Glomerular visceral epithelial cell (primary cell): ENCODE measurements around the gene FMN2.

ENCODE experiments used
- DNase-seq: peaks from one replicate; pipeline ENCODE4 v3.0.0-alpha.2; 2016; ENCODE audit errors: extremely low spot score

Gene FMN2

DNA sequence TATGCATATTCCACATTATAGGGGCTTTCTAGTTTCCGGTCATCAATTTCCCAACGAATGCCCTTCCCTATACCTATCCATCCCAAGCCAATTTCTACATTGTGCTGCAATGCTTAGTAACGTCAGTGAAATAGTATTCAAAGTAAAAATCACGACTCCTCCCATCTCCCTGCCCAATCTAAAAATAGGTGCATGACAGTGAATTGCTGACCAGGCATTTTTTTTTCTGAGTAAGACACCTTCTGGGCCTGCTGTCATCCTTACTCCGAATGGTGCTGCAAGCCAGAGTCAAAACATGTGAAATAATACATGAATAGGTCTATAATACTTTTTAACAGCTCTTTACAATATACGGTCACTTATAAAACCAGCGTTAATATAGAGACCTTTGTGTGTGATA, 400.1 kb downstream of the FMN2 start:
- DNase-seq, result no peak

DNA sequence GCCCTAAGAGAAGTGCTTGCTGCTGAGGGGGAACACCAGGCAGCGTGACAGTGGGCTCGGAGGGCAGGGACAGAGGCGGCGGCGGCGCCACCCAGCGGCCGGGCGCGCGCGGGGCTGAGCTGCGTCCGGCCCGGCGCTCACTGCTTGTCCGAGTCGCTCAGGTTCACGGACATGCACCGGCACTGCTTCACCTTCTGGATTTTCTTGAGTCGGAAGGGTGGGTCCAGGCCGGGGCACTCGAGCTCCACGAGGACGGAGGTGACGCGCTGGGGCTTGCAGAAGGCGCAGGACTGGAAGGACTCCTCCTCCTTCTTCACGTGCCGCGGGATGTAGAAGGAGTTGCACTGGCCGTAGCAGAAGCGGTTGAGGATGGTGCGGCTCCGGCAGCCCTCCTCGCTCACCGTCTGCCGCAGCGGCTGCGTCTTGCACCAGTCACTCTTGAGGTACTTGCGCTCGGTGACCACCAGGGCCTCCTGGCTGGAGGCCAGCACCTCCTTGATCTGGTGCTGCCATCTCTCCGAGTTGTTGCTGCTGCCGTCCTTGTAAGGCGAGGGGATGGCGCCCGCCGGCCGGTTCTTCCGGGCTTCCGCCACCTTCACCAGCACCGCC, 401.3 kb downstream of the FMN2 start:
- DNase-seq, result no peak

DNA sequence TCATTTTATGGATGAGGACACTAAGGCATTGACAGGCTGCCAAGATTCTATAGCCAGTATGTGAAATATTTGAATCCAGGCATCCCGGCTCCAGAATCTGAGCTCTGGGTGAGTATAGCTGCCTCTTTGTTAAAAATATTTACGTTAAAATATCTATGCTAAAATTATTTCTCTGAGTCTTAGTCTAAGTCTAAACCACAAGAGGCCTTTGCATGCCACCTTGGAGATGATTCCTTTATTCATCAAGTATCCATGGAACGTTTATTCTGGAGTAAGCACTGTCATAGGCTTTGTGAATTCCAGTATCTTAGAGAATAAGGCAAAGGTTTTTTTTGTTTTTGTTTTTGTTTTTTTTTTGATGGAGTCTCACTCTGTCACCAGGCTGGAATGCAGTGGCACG, 403.9 kb downstream of the FMN2 start:
- DNase-seq, result no peak

DNA sequence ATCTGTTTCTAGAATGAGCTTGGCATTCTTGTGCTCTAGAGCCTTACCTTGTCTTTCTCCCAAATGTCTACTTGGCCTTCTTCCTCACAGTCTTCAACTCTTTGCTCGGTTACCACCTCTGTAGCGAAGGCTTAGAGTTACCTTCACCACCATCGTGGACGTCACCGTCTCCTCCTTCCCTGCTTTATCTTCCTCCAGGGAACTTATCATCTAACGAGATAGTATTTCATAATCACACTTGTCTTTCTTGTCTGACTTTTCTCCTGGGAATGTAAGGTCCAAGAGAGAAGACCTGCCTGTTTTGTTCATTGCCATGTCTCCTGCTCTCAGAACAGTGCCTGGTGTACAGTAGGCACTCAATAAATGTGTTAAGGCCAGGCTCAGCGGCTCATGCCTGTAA, 404.7 kb downstream of the FMN2 start:
- no peak for DNase-seq

DNA sequence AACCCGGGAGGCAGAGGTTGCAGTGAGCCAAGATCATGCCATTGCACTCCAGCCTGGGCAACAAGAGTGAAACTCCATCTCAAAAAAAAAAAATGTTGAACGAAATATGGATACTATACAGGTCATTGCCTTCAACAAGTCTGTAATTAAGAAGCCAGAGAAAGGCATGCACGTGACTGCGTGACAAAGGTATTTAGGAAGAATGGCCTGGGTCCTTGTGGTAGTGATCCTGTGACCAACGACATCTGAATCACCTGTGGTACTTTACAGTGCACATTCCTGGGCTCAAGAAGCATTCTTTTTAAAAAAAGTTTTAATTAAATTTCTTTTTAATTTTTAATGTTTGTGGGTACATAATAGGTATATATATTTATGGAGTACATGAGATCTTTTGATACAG, 405.3 kb downstream of the FMN2 start:
- peak; percentile 37 for DNase-seq

DNA sequence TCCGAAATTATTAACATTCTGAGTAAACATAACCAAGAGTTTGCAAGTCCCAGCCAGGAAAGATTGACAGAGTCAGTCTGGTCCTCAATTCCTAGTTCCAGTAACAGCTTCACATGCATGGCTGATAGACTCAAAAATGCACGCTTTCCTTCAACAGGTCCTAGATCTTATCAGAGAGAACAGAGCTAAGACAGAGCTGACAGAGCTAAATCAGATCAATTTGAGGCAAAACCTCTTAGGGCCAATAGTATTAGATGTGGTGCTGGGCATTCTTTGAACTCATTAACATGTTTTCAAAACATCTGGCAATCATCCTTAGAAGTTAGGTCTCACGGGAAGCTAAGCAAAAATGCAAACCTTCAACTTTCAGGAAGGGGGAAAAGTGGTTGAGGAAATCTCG, 406.2 kb downstream of the FMN2 start:
- DNase-seq, result no peak

DNA sequence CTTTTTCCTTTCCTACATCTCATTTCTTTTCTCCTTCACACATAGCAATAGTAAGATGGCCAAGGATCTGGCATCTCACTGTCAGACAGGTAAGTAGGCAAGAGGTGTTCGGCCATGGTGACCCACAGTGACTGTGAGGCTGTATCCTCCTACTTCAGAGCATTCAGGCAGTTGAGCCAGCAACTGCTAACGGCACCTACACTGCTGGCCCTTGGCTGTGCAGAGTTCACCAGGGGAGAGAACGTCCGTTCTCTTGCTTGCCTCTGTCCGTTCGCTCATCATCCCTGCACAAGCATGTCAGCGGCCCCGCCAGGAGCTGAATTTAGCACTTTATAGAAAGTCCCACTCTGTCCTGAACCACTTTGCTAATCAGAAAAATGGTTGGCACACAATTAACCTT, 406.7 kb downstream of the FMN2 start:
- no peak for DNase-seq

DNA sequence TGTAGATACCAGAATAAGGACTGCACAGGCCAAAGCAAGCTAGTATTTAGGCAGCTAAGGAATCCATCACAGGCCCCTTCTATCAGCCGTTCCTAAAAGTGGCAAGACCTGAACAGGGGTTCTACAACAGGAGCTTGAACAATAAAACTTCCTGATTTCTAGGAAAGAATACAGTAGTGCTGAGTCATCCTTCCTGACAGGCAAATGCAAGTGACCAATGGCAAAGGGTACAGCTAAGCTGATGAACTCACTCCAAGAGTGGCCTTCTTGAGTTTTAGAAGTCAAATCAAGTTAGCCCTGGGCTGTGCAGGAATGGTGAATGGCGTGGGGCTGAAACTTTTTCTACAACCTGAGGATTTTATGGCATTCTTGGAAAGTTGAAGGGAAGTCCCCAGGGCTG, 407.3 kb downstream of the FMN2 start:
- DNase-seq, result peak; percentile 17

DNA sequence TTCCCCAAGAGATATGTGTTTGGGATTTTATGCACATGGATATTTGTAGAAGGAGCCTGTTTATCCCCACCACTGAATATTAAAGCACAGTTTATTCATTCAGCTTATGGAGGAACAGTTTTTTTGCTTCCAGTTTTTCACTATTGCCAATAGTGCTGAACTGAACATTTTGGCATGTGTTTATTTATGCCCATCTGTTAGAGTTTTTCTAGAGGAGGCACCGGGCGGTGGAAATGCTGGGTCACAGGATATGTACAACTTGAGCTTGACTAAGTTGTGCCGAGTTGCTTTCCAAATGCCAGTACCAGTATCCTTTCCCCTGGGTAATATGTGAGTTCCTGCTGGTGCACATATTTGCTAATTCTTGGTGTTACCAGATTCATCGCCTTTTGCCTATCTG, 409.0 kb downstream of the FMN2 start:
- DNase-seq, result no peak

DNA sequence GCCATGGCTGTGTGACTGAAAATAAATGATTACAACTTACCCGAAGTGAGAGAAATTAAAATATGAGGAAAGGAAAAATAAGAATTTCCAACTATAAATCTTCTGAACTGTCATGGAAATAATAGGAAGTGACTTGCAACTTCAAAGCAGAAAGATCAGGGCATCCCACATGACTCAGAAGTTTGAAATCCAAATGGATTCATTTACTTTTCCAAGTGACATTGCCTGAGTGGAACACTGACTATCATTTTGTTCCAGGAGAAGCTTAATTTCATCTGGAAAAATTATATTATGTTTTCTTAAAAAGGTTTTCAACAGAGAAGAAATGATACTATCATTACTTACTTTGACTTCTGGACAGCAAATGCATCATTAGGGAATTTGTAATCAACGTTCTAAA, 409.4 kb downstream of the FMN2 start:
- DNase-seq, result peak; percentile 22

DNA sequence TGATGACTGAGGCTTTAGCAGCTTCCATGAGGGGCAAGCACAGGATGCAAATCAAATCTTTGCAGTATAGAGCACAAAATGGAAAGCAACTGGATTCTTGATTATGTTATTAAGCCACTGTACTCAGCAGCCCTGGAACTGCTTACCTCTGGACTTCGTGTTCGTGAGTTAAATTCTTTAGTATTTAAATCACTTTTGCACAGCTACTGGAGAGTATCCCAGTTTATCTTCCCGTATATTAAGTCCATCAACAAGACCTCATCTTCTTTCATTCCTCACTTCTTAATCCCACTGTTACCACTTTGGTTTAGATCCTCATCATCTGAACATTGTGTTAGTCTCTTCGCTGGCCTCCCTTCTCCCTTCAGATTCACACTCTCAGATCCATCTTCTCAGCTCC, 411.4 kb downstream of the FMN2 start:
- DNase-seq, result no peak

DNA sequence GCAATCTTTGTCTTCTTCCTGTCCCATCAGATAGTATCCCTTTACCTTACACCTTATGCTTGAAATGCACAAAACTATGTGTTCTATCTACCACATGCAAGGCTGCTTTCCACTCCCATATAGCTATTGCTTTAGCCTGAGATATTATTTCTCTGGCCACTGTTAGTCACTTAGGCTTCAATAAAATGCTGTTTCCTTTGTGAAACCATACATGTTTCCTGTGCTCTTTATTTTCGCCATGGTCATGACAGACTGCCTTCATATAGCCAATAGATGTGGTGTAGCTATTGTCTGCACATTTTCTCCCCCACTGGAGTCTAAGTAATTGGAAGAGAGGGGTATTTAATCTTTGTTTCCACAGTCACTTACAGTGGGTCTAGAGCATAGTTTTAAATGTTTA, 411.9 kb downstream of the FMN2 start:
- no peak for DNase-seq

DNA sequence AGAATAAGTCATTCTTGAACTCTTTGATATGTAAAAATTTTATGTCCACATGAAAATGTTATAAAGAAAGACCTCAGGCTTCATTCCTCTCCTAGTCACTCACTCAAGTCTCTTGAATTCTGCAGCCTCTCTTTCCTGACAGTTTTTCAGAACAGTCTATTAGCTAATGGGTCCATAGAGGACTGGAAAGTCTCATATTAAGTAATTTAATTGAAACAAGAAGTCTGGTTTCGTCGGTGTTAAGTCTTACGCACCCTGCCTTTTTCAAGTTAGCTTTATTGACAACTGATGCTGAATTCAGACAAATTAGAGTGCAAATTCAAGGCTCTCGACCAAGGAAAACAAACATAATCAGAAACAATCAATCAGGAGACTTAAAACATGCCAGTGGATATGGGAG, 414.5 kb downstream of the FMN2 start:
- DNase-seq, result no peak

DNA sequence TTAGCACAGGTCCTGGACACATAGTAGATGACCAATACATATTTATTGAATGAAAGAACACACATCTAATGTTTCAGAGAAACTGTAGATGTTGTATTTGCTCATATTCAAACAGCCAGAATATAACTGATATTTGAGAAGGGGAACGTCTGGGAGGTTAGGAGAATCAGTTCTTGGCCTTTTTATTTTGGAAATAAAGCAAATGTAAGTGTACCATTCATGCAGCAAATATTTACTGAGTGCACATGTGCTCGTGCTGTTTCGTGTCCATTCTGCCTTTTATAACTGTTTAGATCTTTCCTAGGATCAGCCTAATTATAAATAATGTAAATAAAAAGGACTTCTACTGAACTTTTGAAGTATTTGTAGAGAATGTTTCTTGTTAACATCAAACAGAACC, 416.5 kb downstream of the FMN2 start:
- DNase-seq, result no peak

DNA sequence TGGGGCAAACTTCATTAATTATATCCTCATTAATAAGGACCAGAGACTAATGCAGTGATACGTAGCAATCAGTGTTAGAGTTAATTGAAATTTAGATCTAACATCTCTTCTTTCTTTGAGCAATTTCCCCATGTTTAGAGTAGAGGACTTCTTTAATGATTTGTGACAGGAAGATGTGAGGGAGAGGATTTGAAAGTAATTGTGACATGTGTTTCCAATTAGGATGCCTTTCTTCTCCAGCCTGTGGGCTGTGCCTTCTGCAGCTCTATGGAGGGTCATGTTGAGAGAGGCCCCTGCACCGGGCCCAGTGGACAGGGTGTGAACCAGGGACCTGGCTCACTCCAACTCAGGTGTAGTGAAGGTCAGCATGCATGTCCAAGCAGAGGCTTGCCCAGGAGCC, 417.3 kb downstream of the FMN2 start:
- DNase-seq, result no peak

DNA sequence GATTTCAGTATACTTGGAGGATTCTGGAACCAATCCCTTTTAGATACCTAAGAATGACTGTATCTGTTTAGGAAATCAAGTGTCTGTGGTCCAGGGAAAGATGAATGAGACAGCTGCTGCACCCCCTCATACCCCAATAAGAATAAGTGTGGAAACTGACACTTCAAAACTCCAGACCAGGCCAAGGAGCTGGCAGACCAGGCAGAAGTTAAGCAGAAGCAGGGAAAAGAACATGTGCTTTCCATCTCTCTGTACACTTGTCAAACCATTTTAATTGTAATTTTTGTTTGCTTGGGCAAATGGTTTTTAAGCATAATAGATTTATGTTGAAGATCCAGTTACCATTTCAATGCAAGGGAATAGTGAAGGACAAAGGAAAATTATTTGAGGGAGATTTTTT, 420.1 kb downstream of the FMN2 start:
- DNase-seq, result no peak

DNA sequence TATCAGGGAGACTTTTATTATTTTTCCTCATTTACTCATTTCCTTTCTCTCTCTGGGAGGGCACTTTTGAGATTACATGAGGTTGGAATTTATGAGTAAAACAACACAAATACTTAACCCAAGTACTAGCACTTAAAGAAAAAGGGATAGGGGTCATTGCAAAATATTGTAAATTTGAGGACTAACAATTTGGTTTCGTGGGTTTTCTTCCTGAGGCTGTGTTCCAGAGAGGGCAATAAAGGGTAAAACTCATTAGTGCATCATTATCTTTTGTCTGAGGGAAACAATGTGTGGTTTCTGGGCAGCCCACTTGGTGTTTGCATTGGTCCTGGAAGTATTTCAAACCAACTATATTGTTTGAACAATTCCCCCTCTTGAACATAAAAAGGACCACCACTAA, 423.8 kb downstream of the FMN2 start:
- DNase-seq, result peak; percentile 86

DNA sequence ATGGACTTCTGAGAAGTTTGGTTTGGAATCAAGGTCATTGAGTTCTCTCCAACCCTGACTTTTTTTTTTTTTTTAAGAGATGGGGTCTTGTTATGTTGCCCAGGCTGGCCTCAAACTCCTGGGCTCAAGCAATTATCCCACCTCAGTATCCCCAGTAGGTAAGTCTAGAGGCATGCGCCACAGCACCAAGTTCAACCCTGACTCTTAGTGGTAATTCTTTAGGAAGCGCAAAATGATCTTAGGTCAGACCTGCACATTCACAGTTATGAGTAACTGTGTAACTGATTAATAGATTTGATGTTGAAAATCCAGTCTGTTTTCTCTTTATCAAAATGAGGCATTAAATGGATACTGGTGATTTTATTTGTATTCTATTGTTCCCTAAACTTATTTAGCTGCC, 424.4 kb downstream of the FMN2 start:
- peak; percentile 52 for DNase-seq

DNA sequence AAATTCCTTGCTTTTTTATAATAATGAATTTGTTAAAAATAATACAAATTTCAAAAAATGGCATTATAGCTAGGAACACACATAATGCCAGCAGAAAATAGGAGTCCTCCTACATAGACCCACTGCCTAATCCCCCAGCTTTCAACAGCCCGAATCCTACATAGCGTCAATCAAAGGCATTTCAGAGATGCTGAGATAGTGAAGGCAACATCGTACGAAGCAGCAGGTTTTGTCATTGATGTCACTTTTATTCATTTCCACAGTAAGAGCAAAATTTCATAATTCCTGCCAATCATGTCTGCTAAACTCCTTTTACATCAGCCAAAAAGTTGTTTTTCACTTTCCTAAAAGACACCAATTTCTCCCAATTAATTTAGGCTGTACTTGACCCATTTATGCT, 426.2 kb downstream of the FMN2 start:
- DNase-seq, result no peak

DNA sequence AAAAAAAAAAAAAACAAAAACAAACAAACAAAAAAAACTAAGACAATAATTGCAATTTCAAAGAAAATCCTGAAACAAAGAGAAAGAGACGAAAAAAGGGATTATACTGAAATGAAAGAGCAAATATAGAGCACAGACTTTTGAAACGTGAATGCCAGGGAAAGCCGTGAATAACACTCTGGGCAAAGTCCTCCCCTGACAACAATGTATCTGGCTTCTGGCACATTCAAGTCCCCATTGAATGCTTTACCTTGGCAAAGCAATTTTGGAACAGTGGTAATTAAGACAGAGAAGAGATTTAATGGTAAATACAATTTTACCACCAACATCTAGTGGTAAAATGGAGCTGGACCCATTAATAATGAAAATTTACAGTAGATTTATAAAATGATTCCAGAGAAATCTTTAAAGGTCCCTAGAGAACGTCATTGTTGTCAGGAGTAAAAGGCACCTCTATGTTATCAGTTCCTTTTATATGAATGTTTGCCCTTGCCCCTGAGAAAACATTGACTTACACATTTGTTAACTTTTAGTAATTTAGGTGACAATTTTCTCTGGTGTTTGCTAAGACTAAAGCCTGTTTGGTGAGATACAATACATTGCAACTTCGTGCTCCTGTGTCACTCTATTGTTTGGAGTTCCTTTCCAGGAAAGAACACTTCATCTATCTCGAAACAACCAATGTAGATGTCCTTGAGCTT, 430.6 kb downstream of the FMN2 start:
- no peak for DNase-seq

DNA sequence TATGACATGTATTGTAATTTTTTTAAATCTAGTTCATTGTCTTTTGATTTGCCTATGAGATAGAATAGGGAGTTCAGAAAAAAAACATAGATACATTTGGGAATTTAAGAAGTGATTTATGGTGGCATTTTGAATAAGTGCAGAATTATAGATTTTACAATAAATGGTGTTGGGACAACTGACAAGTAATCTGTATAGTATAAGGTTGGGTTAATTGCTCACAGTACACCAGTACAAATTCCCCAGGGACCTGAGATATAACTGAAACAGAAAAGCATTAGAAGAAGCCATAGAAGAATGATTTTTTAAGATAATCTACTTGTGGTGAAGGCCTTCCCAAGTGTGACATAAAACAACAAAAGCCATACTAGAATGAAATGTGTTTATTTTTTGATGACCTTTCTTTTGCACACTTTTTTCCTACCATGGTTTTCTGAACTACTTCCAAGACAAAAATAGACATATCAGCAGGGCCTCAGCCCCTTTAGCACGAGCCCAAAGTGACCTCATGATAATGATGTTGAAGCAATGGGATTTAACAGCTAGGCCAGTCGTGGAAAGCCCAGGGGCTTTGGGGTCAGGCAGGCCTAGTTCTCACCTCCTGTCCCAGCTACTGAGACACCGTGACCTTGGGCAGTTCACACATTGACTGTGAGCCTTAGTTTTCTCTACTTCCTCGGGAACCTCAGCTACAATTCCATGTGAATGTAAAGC, 432.8 kb downstream of the FMN2 start:
- DNase-seq, result no peak
